A673 (cell line): ENCODE data around the gene LTB4R.

Experiments used
- CTCF ChIP-seq: fragments of 300-800, 200-600 bp; sonication (generic); conservative IDR thresholded peaks from 2 replicates; pipeline ENCODE4 v1.5.1; 2017; ENCODE audit warnings: low read depth, mild to moderate bottlenecking, antibody characterized with exemption, low read length, moderate library complexity, mixed read lengths
- EZH2 ChIP-seq: fragments of 200-600 bp; sonication (generic); IDR thresholded peaks from 2 replicates; pipeline ENCODE4 v1.6.1; 2017; ENCODE audit warnings: borderline replicate concordance, low read depth, mild to moderate bottlenecking, mixed read lengths, antibody characterized with exemption, low read length; ENCODE audit not compliant: poor library complexity, severe bottlenecking

GRCh38 chr14:24366721-24367513, 55.6 kb downstream of the LTB4R start:
- no peak for TF ChIP-seq CTCF
- TF ChIP-seq EZH2 = no peak
